HCT116 (cell line): ENCODE measurements around the gene STX12.

Source experiments
- ATF3 ChIP-seq: IDR thresholded peaks from 2 replicates; pipeline ENCODE4 v1.6.1; 2012
- CTCF ChIP-seq, 3 experiments: fragments of 200-600 bp in 1 of 3; sonication (generic) in 1 of 3; IDR thresholded peaks in 2 of 3; conservative IDR thresholded peaks in 1 of 3; 2 replicates each; pipeline ENCODE4 v1.5.1; 2012 to 2017; ENCODE audit warnings: low read depth in 2 of 3, low read length in 2 of 3, antibody characterized with exemption in 1 of 3, borderline replicate concordance in 1 of 3, control low read depth in 1 of 3, mild to moderate bottlenecking in 1 of 3, mixed read lengths in 1 of 3, mixed run types in 1 of 3, moderate library complexity in 1 of 3; ENCODE audit not compliant: insufficient read depth in 1 of 3
- POLR2A ChIP-seq: IDR thresholded peaks from 2 replicates; pipeline ENCODE4 v1.7.0; 2011; ENCODE audit warnings: borderline replicate concordance; ENCODE audit not compliant: insufficient read depth, insufficient read length; ENCODE audit errors: extremely low read depth
- SRF ChIP-seq: IDR thresholded peaks from 2 replicates; pipeline ENCODE4 v1.6.1; 2012; ENCODE audit warnings: low read depth

- TF ChIP-seq POLR2A (no peak), CTCF (IDR thresholded peaks at IDR 0.05 in 2 of 3, conservative IDR thresholded peaks at IDR 0.05 in 1 of 3; ENCODE audit: borderline replicate concordance in 1 of 3, insufficient read depth in 1 of 3, low read depth in 2 of 3, low read length in 2 of 3) (no peak), ATF3 (no peak), SRF (no peak)
Measured at GRCh38 chr1:27762033-27762432, 11.0 kb upstream of the STX12 start.
